HG02840 (cell line): ENCODE measurements around the gene MEGF6.
"Not testable (repeated sequence)": the region's sequence is repeated elsewhere in the genome, so short reads cannot be mapped to it uniquely, and the experiment has no call there.

Experiments used
- ATAC-seq: cut with Tn5 transposase; IDR thresholded peaks from one replicate; pipeline ENCODE4 v1.9.1; 2021; ENCODE audit warnings: mild to moderate bottlenecking, moderate library complexity, moderate number of reproducible peaks; ENCODE audit not compliant: unreplicated experiment, low FRiP score

MEGF6 gene

GRCh38 chr1:3578906-3579305 is 32.4 kb downstream of the MEGF6 start:
- ATAC-seq: no peak

GRCh38 chr1:3578433-3578805 is 32.9 kb downstream of the MEGF6 start:
- no peak for ATAC-seq

- ATAC-seq: no peak
Measured at GRCh38 chr1:3577711-3578432, 33.4 kb downstream of the MEGF6 start.

- ATAC-seq: no peak
Measured at GRCh38 chr1:3577300-3577699, 34.0 kb downstream of the MEGF6 start.

GRCh38 chr1:3575993-3576392 is 35.3 kb downstream of the MEGF6 start:
- no peak for ATAC-seq

GRCh38 chr1:3575515-3575914 is 35.8 kb downstream of the MEGF6 start:
- ATAC-seq: not testable (repeated sequence)

GRCh38 chr1:3573500-3573899 is 37.8 kb downstream of the MEGF6 start:
- ATAC-seq: no peak

- ATAC-seq: not testable (repeated sequence)
Measured at GRCh38 chr1:3572638-3573037, 38.7 kb downstream of the MEGF6 start.

- ATAC-seq: no peak
Measured at GRCh38 chr1:3571263-3571662, 40.0 kb downstream of the MEGF6 start.

- ATAC-seq: no peak
Measured at GRCh38 chr1:3570066-3570986, 41.0 kb downstream of the MEGF6 start.

- ATAC-seq: no peak
Measured at GRCh38 chr1:3569436-3569835, 41.9 kb downstream of the MEGF6 start.

- no peak for ATAC-seq
Measured at GRCh38 chr1:3568815-3569435, 42.4 kb downstream of the MEGF6 start.

GRCh38 chr1:3566951-3567804 is 44.1 kb downstream of the MEGF6 start:
- no peak for ATAC-seq

- no peak for ATAC-seq
Measured at GRCh38 chr1:3566003-3566885, 45.1 kb downstream of the MEGF6 start.

GRCh38 chr1:3564921-3565831 is 46.1 kb downstream of the MEGF6 start:
- no peak for ATAC-seq

GRCh38 chr1:3563610-3564009 is 47.7 kb downstream of the MEGF6 start:
- ATAC-seq: no peak

- no peak for ATAC-seq
Measured at GRCh38 chr1:3563125-3563524, 48.2 kb downstream of the MEGF6 start.

- no peak for ATAC-seq
Measured at GRCh38 chr1:3562712-3563111, 48.6 kb downstream of the MEGF6 start.
